Endothelial cell of umbilical vein (primary cell): Measurements from ENCODE around the gene DAPK3. TPM values are rescaled to one million over a fixed set of nuclear protein-coding genes. Genes with fewer than 3 reads are reported as not detected.

ENCODE experiments used
- BruUV-seq: library from RNA; stranded (reverse); fragments of 400-500 nt; replicated peaks from 2 replicates; lab custom pipeline; 2021; lab: Mats Ljungman, UMichigan
- CTCF ChIA-PET: fragments of 300-600, 350-600 bp; sonication (Branson Sonifier 250); formaldehyde crosslinking; loops from one replicate; lab custom pipeline; 2021; ENCODE audit warnings: antibody characterized with exemption, inconsistent platforms; lab: Charles Lee
- POLR2A ChIA-PET: fragments of 300-600, 350-600 bp; sonication (Branson Sonifier 250); formaldehyde crosslinking; loops from one replicate; lab custom pipeline; 2021; ENCODE audit warnings: antibody characterized with exemption, inconsistent platforms; lab: Charles Lee
- DNase-seq: peaks from one replicate; pipeline ENCODE4 v3.0.0-alpha.2; 2011; ENCODE audit warnings: low read depth, low spot score
- FAIRE-seq: peaks from 2 replicates; lab custom pipeline; 2011; peaks lifted over from hg19 to GRCh38; lab: Jason Lieb, UNC
- H2AFZ ChIP-seq: 2 replicates; pipeline ENCODE4 v1.6.0; 2012; ENCODE audit warnings: low read depth, low read length, control low read depth, inconsistent platforms
- H3K27ac ChIP-seq: 2 replicates; pipeline ENCODE4 v1.5.1; 2011; ENCODE audit warnings: low read depth, mild to moderate bottlenecking, control low read depth, low read length, moderate library complexity; ENCODE audit not compliant: insufficient read depth
- H3K27me3 ChIP-seq, 2 experiments: 2 replicates each; pipeline versions ENCODE4 v1.6.0 to v1.6.1; 2011; ENCODE audit warnings: low read length in 2 of 2, mixed read lengths in 1 of 2; ENCODE audit not compliant: control insufficient read depth in 2 of 2, insufficient read depth in 2 of 2
- H3K36me3 ChIP-seq, 2 experiments: 2 replicates in 1 of 2; 3 replicates in 1 of 2; pipeline ENCODE4 v1.5.1; 2011; ENCODE audit warnings: low read length in 2 of 2, mild to moderate bottlenecking in 1 of 2, moderate library complexity in 1 of 2; ENCODE audit not compliant: control insufficient read depth in 2 of 2, insufficient read depth in 2 of 2; ENCODE audit errors: extremely low read depth in 1 of 2
- H3K4me1 ChIP-seq: 3 replicates; pipeline ENCODE4 v1.5.1; 2011; ENCODE audit warnings: mild to moderate bottlenecking, low read length; ENCODE audit not compliant: control insufficient read depth, insufficient read depth; ENCODE audit errors: extremely low read depth
- H3K4me2 ChIP-seq: 2 replicates; pipeline ENCODE4 v1.6.1; 2011; ENCODE audit warnings: low read length, control low read depth, mixed read lengths; ENCODE audit not compliant: insufficient read depth
- H3K4me3 ChIP-seq, 3 experiments: fragments of 200-600 bp in 1 of 3; sonication (generic), shearing (Covaris generic) in 1 of 3; replicated peaks in 1 of 3; 2 replicates each; pipeline ENCODE4 v1.5.1; 2011 to 2016; ENCODE audit warnings: control low read depth in 3 of 3, low read length in 3 of 3, mild to moderate bottlenecking in 2 of 3, inconsistent platforms in 1 of 3, low read depth in 1 of 3, moderate library complexity in 1 of 3; ENCODE audit not compliant: insufficient read depth in 1 of 3
- H3K79me2 ChIP-seq: 2 replicates; pipeline ENCODE4 v1.6.0; 2012; ENCODE audit warnings: low read length, inconsistent platforms; ENCODE audit not compliant: control insufficient read depth, insufficient read depth
- H3K9ac ChIP-seq: replicated peaks from 2 replicates; pipeline ENCODE3; 2011; ENCODE audit warnings: low read length, control low read depth; ENCODE audit not compliant: insufficient read depth; ENCODE audit errors: extremely low read depth
- H3K9me1 ChIP-seq: replicated peaks from 3 replicates; pipeline ENCODE4 v1.6.0; 2011; ENCODE audit warnings: mild to moderate bottlenecking, low read length; ENCODE audit not compliant: control insufficient read depth, insufficient read depth; ENCODE audit errors: extremely low read depth
- H3K9me3 ChIP-seq: replicated peaks from 2 replicates; pipeline ENCODE4 v1.5.1; 2012; ENCODE audit warnings: low read length, inconsistent platforms; ENCODE audit not compliant: control insufficient read depth, insufficient read depth
- H4K20me1 ChIP-seq: replicated peaks from 2 replicates; pipeline ENCODE3; 2011; ENCODE audit warnings: mild to moderate bottlenecking, low read length; ENCODE audit not compliant: control insufficient read depth, insufficient read depth; ENCODE audit errors: extremely low read depth
- CTCF ChIP-seq, 2 donors: IDR thresholded peaks; 1 replicate in 1 of 2; 2 replicates in 1 of 2; pipeline ENCODE4 v1.5.1; 2011; ENCODE audit warnings: low read length in 2 of 2, mild to moderate bottlenecking in 2 of 2, moderate library complexity in 2 of 2, control low read depth in 1 of 2, inconsistent platforms in 1 of 2, low read depth in 1 of 2; ENCODE audit not compliant: insufficient read depth in 1 of 2; ENCODE audit errors: extremely low read depth in 1 of 2
- dilution Hi-C: fragments of 300-500 bp; cut with MboI; formaldehyde crosslinking; loops from one replicate; pipeline ENCODE4 v1.15.0; 2019; ENCODE audit warnings: low sequenced_read_pairs; ENCODE audit not compliant: extremely low pct_ligation_motif_present
- intact Hi-C: fragments of 100-400 bp; cut with micrococcal nuclease; formaldehyde crosslinking; loops from one replicate; pipeline ENCODE4 v1.10.0; 2022
- polyA plus RNA-seq, 4 experiments: library from polyadenylated mRNA; depleted of rRNA in 3 of 4; stranded (reverse) in 3 of 4; unstranded in 1 of 4; fragments of >200 nt; gene quantifications; 2 replicates each; pipeline versions ENCODE4 v1.2.1 to v1.2.3, GENCODE V29; 2011 to 2012; ENCODE audit warnings: missing spikeins in 1 of 4
- total RNA-seq: library from RNA; stranded (reverse); gene quantifications from 2 replicates; pipeline ENCODE4 v1.2.3, GENCODE V29; 2021
- TF ChIP-seq, protein P1 (sequence below): IDR thresholded peaks from 2 replicates; pipeline ENCODE4 v1.6.1; 2011; ENCODE audit not compliant: insufficient read depth, insufficient read length

The DAPK3 gene
- total and polyA plus RNA-seq, 2 donors (not counting 3 experiments of a cell fraction or from before 2014, with no cell fraction given) = 157 to 175 TPM

- ChIA-PET POLR2A (interaction anchor here (5.3 kb wide), 1 partner anchor 17 kb away, joined by 82 read pairs; the partner anchor contains the start of gene DAPK3), CTCF (interaction anchor here (1.4 to 2.5 kb wide), 5 partner anchors 21 to 215 kb away, joined by 3 to 28 read pairs (median 9); partner anchors contain the start of gene PIAS4)
- H3K27me3 ChIP-seq = no peaks in the 10 kb centered on the region
- peaks cover 22 to 26% of the 10 kb centered on the region in 2 experiments for H3K36me3 ChIP-seq
- peak overlapping the region in 2 of 3 experiments; percentile 63 to 98 for H3K4me3 ChIP-seq
- no peaks in the 10 kb centered on the region for H3K9me3 ChIP-seq
- FAIRE-seq (peak; percentile 78), DNase-seq (peak; percentile 82)
- intact Hi-C loops = loop anchor here (1.0 to 5.0 kb wide), 3 partner anchors 81 to 218 kb away; partner anchors contain the start of gene ZBTB7A
- BruUV-seq = no TSS peak
- H4K20me1 ChIP-seq = no peaks in the 10 kb centered on the region
- peak overlapping the region; percentile 26 for H2AFZ ChIP-seq
- no peak overlapping the region for H3K27ac ChIP-seq
- peaks cover 31% of the 10 kb centered on the region for H3K4me1 ChIP-seq
- dilution Hi-C loops = no loop called here
- H3K4me2 ChIP-seq = peak overlapping the region; percentile 86
- peaks cover 38% of the 10 kb centered on the region for H3K79me2 ChIP-seq
- TF ChIP-seq, protein P1, sequence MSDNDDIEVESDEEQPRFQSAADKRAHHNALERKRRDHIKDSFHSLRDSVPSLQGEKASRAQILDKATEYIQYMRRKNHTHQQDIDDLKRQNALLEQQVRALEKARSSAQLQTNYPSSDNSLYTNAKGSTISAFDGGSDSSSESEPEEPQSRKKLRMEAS = no peak
- peak; percentile 31 to 33 for TF ChIP-seq CTCF (IDR thresholded peaks at IDR 0.05; ENCODE audit: extremely low read depth in 1 of 2, insufficient read depth in 1 of 2, low read depth in 1 of 2, low read length in 2 of 2)
- no peak overlapping the region for H3K9ac ChIP-seq
- H3K9me1 ChIP-seq = no peaks in the 10 kb centered on the region
Observed at GRCh38 chr19:3986260-3987041, 15.6 kb upstream of the DAPK3 start.
